Mesothelial cell of epicardium (in vitro differentiated cells): ENCODE measurements around the gene SLC22A12. TPM values are rescaled to one million over a fixed set of nuclear protein-coding genes. Genes with fewer than 3 reads are reported as not detected.

Experiments used
- DNase-seq, 2 experiments: peaks; one replicate each; pipeline ENCODE4 v3.0.0; 2021; ENCODE audit warnings: low spot score in 2 of 2; ENCODE audit not compliant: unreplicated experiment in 2 of 2
- H3K27ac Mint-ChIP-seq: 2 replicates; pipeline ENCODE4 v1.8.0; 2021; ENCODE audit warnings: mixed read lengths
- H3K27me3 Mint-ChIP-seq: 2 replicates; pipeline ENCODE4 v1.8.0; 2021; ENCODE audit warnings: low read depth, mixed read lengths
- H3K36me3 Mint-ChIP-seq: 2 replicates; pipeline ENCODE4 v1.8.0; 2021; ENCODE audit warnings: mixed read lengths
- H3K4me1 Mint-ChIP-seq: 2 replicates; pipeline ENCODE4 v1.8.0; 2021; ENCODE audit warnings: mixed read lengths
- H3K4me3 Mint-ChIP-seq: 2 replicates; pipeline ENCODE4 v1.8.0; 2021; ENCODE audit warnings: mild to moderate bottlenecking, moderate library complexity, mixed read lengths
- H3K9me3 Mint-ChIP-seq: 2 replicates; pipeline ENCODE4 v1.8.0; 2021; ENCODE audit warnings: mixed read lengths
- CTCF ChIP-seq: fragments of 200-600 bp; sonication (generic); IDR thresholded peaks from one replicate; pipeline ENCODE4 v1.5.0; 2021; ENCODE audit warnings: antibody characterized with exemption; ENCODE audit not compliant: unreplicated experiment
- total RNA-seq: library from RNA; stranded (reverse); gene quantifications from 3 replicates; pipeline ENCODE4 v1.2.1, GENCODE V29; 2021

Gene SLC22A12
- total RNA-seq, 1 donor from 2014 or later = not detected

GRCh38 chr11:64602466-64603070, 11.5 kb downstream of the SLC22A12 start:
- no peaks in the 10 kb centered on the region for H3K4me1 Mint-ChIP-seq
- peaks cover 12% of the 10 kb centered on the region for H3K27me3 Mint-ChIP-seq
- no peak overlapping the region for H3K27ac Mint-ChIP-seq
- H3K9me3 Mint-ChIP-seq = no peaks in the 10 kb centered on the region
- DNase-seq = no peak
- no peak overlapping the region for H3K4me3 Mint-ChIP-seq
- TF ChIP-seq CTCF = no peak
- H3K36me3 Mint-ChIP-seq = no peaks in the 10 kb centered on the region

- H3K36me3 Mint-ChIP-seq = no peaks in the 10 kb centered on the region
- H3K4me3 Mint-ChIP-seq = no peak overlapping the region
- H3K4me1 Mint-ChIP-seq = peaks cover 1% of the 10 kb centered on the region
- TF ChIP-seq CTCF = no peak
- no peaks in the 10 kb centered on the region for H3K9me3 Mint-ChIP-seq
- H3K27ac Mint-ChIP-seq = no peak overlapping the region
- H3K27me3 Mint-ChIP-seq = peaks cover 15% of the 10 kb centered on the region
- no peak for DNase-seq
Measured at GRCh38 chr11:64603411-64604110, 12.5 kb downstream of the SLC22A12 start.

- no peaks in the 10 kb centered on the region for H3K9me3 Mint-ChIP-seq
Measured at GRCh38 chr11:64604458-64605243, 13.6 kb downstream of the SLC22A12 start.

GRCh38 chr11:64605244-64605560, 14.2 kb downstream of the SLC22A12 start:
- H3K27ac Mint-ChIP-seq = no peak overlapping the region
- H3K27me3 Mint-ChIP-seq = peaks cover 21% of the 10 kb centered on the region
- H3K36me3 Mint-ChIP-seq = no peaks in the 10 kb centered on the region
- H3K4me3 Mint-ChIP-seq = no peak overlapping the region
- H3K9me3 Mint-ChIP-seq = no peaks in the 10 kb centered on the region
- TF ChIP-seq CTCF = no peak
- H3K4me1 Mint-ChIP-seq = peaks cover 3% of the 10 kb centered on the region
- no peak for DNase-seq

More at GRCh38 chr11:64604458-64605243, 13.6 kb downstream of the SLC22A12 start:
- H3K4me1 Mint-ChIP-seq = peaks cover 3% of the 10 kb centered on the region
- H3K4me3 Mint-ChIP-seq = no peak overlapping the region
- no peak overlapping the region for H3K27ac Mint-ChIP-seq
- DNase-seq = no peak
- no peaks in the 10 kb centered on the region for H3K36me3 Mint-ChIP-seq
- TF ChIP-seq CTCF = no peak
- peaks cover 18% of the 10 kb centered on the region for H3K27me3 Mint-ChIP-seq

GRCh38 chr11:64605656-64606585, 14.9 kb downstream of the SLC22A12 start:
- Mint-ChIP-seq H3K9me3 (no peaks in the 10 kb centered on the region), H3K4me3 (no peak overlapping the region), H3K27ac (no peak overlapping the region), H3K27me3 (peaks cover 21% of the 10 kb centered on the region), H3K4me1 (peaks cover 3% of the 10 kb centered on the region), H3K36me3 (no peaks in the 10 kb centered on the region)
- TF ChIP-seq CTCF = no peak
- no peak for DNase-seq
